Esophagus mucosa (tissue), 1 donor: ENCODE data around the gene LAX1. TPM values are rescaled to one million over a fixed set of nuclear protein-coding genes. Genes with fewer than 3 reads are reported as not detected.
A peak's percentile ranks its signal among the peaks of the same experiment; 100 is the strongest.
"Not testable (repeated sequence)": the region's sequence is repeated elsewhere in the genome, so short reads cannot be mapped to it uniquely, and the experiment has no call there.

Source experiments
- ATAC-seq: fragments of 200-7000 bp; cut with Tn5 transposase; one replicate; pipeline ENCODE4 v1.9.1; 2020
- total RNA-seq: library from RNA; stranded (reverse); gene quantifications from one replicate; pipeline ENCODE4 v1.2.4, GENCODE V29; 2023
- donor health status: DM: yes; HTN: yes; CAD: no.

The LAX1 gene
- total RNA-seq, 1 donor from 2014 or later = 0.84 TPM

- peak; percentile 85 for ATAC-seq
Observed at GRCh38 chr1:203769505-203770343, 4.7 kb downstream of the LAX1 start.

- no peak for ATAC-seq
Observed at GRCh38 chr1:203771901-203772301, 6.9 kb downstream of the LAX1 start.

GRCh38 chr1:203772836-203773235, 7.9 kb downstream of the LAX1 start:
- ATAC-seq = no peak

- peak; percentile 25 for ATAC-seq
Observed at GRCh38 chr1:203776636-203777035, 11.7 kb downstream of the LAX1 start.

- ATAC-seq = no peak
Observed at GRCh38 chr1:203777596-203777995, 12.6 kb downstream of the LAX1 start.

- ATAC-seq = no peak
Observed at GRCh38 chr1:203778146-203778545, 13.2 kb downstream of the LAX1 start.

GRCh38 chr1:203778789-203779188, 13.8 kb downstream of the LAX1 start:
- ATAC-seq = no peak

- ATAC-seq = no peak
Observed at GRCh38 chr1:203781962-203782361, 17.0 kb downstream of the LAX1 start.

- no peak for ATAC-seq
Observed at GRCh38 chr1:203789966-203790365, 25.0 kb downstream of the LAX1 start.

- no peak for ATAC-seq
Observed at GRCh38 chr1:203791498-203791897, 26.5 kb downstream of the LAX1 start.

- ATAC-seq = no peak
Observed at GRCh38 chr1:203792486-203792885, 27.5 kb downstream of the LAX1 start.

- not testable (repeated sequence) for ATAC-seq
Observed at GRCh38 chr1:203793561-203793960, 28.6 kb downstream of the LAX1 start.

- no peak for ATAC-seq
Observed at GRCh38 chr1:203794764-203795440, 29.9 kb downstream of the LAX1 start.

GRCh38 chr1:203795441-203796235, 30.7 kb downstream of the LAX1 start, which contains the start of the genes ZBED6 and ZC3H11A:
Gene ZBED6, plus strand, starts transcription at chr1:203795623. Its CDS starts 1,900 bp downstream, at chr1:203797523.
Gene ZC3H11A, plus strand, starts transcription at chr1:203795623. Its CDS starts 21,448 bp downstream, at chr1:203817071.
- ATAC-seq = peak; percentile 99

- ATAC-seq = peak; percentile 19
Observed at GRCh38 chr1:203796236-203796605, 31.2 kb downstream of the LAX1 start.

GRCh38 chr1:203797216-203797615, 32.2 kb downstream of the LAX1 start:
- no peak for ATAC-seq

- no peak for ATAC-seq
Observed at GRCh38 chr1:203797948-203798655, 33.1 kb downstream of the LAX1 start.

- ATAC-seq = no peak
Observed at GRCh38 chr1:203799157-203799556, 34.2 kb downstream of the LAX1 start.

GRCh38 chr1:203799971-203800370, 35.0 kb downstream of the LAX1 start:
- ATAC-seq = no peak

GRCh38 chr1:203805689-203806088, 40.7 kb downstream of the LAX1 start:
- ATAC-seq = no peak

- ATAC-seq = no peak
Observed at GRCh38 chr1:203807196-203807595, 42.2 kb downstream of the LAX1 start.
